ENCODE data around the gene AHNAK2. TPM values are rescaled to one million over a fixed set of nuclear protein-coding genes. Genes with fewer than 3 reads are reported as not detected.
A peak's percentile ranks its signal among the peaks of the same experiment; 100 is the strongest.

AHNAK2 gene
- total RNA-seq, 1 experiment from 2014 or later, result 45.0 TPM

GRCh38 chr14:105007593-105008264, 29.6 kb upstream of the AHNAK2 start:
- H3K4me1 ChIP-seq (ENCODE audit: control insufficient read depth in 1 of 2, insufficient read depth in 2 of 2, low read length in 2 of 2), result no peaks in the 10 kb centered on the region
- ChIA-PET RAD21 (ENCODE audit: low non-redundant PET in 1 of 2, low total read pairs in 2 of 2, uncharacterized antibody in 2 of 2, unreplicated experiment in 2 of 2) (no interaction called here), POLR2A (no interaction called here), CTCF (no interaction called here)
- no peak overlapping the region for H3K27ac ChIP-seq (ENCODE audit: low read depth, low read length)
- TF ChIP-seq SRF (IDR thresholded peaks at IDR 0.05; ENCODE audit: low read depth) (no peak), ZNF274 (IDR thresholded peaks at IDR 0.05; ENCODE audit: low read depth, low read length) (no peak), MAX (IDR thresholded peaks at IDR 0.05) (no peak), JUND (IDR thresholded peaks at IDR 0.05) (no peak), EGR1 (IDR thresholded peaks at IDR 0.05; ENCODE audit: low read depth) (no peak), REST (IDR thresholded peaks at IDR 0.05; ENCODE audit: low read depth) (no peak), ELF1 (IDR thresholded peaks at IDR 0.05; ENCODE audit: borderline replicate concordance, low read depth) (no peak), CTCF (IDR thresholded peaks at IDR 0.05 in 2 of 3, conservative IDR thresholded peaks at IDR 0.05 in 1 of 3; ENCODE audit: borderline replicate concordance in 1 of 3, insufficient read depth in 1 of 3, low read depth in 2 of 3, low read length in 2 of 3) (no peak), ZFX (IDR thresholded peaks at IDR 0.05) (no peak)
- peaks cover 11% of the 10 kb centered on the region; the same call in 1 of the 2 replicates for H4K20me1 ChIP-seq (ENCODE audit: insufficient read depth)
- H3K9ac ChIP-seq (ENCODE audit: low read length), result no peak overlapping the region
- DNase-seq (ENCODE audit: low read depth, low spot score), result no peak
- ATAC-seq, result 0 out of 2 replicates have a peak, but pooled peaks have one; percentile 5
- no TSS peak for BruUV-seq (replicated peaks)
- peaks cover 44% of the 10 kb centered on the region for H3K79me2 ChIP-seq (ENCODE audit: insufficient read depth, low read length)
- no peak overlapping the region for H3K4me2 ChIP-seq (ENCODE audit: low read length)
- H3K36me3 ChIP-seq (ENCODE audit: control insufficient read depth in 1 of 2, insufficient read depth in 2 of 2, low read length in 2 of 2), result peaks cover 29 to 30% of the 10 kb centered on the region in 2 experiments
- H3K9me2 ChIP-seq (ENCODE audit: insufficient read depth), result no peaks in the 10 kb centered on the region
- H3K27me3 ChIP-seq (ENCODE audit: insufficient read depth, low read length), result no peaks in the 10 kb centered on the region
- no peak overlapping the region for H2AFZ ChIP-seq (ENCODE audit: low read depth, low read length, poor library complexity, severe bottlenecking)
- intact Hi-C loops (cut with micrococcal nuclease), result no loop called here
- no peaks in the 10 kb centered on the region for H3K9me3 ChIP-seq (ENCODE audit: control insufficient read depth in 1 of 2, insufficient read depth in 1 of 2, low read depth in 1 of 2, low read length in 2 of 2)
- H3K4me3 ChIP-seq (replicated peaks in 1 of 2; ENCODE audit: low read depth in 1 of 2, low read length in 2 of 2), result no peak overlapping the region

Measured in HCT116 (cell line).